IMR-90 (cell line): Measurements from ENCODE around the gene GRIK5. TPM values are rescaled to one million over a fixed set of nuclear protein-coding genes. Genes with fewer than 3 reads are reported as not detected.

Experiments used
- ATAC-seq: fragments of 200-7000 bp; cut with Tn5 transposase; 2 replicates; pipeline ENCODE4 v1.9.1; 2020; ENCODE audit warnings: low read depth, mild to moderate bottlenecking, moderate library complexity
- BruUV-seq: library from RNA; stranded (reverse); fragments of 400-500 nt; replicated peaks from 2 replicates; lab custom pipeline; 2021; lab: Mats Ljungman, UMichigan
- CTCF ChIA-PET: fragments of 300-600 bp; formaldehyde crosslinking; extraction: SDS; loops from one replicate; lab custom pipeline; 2021; ENCODE audit warnings: antibody characterized with exemption; lab: Yijun Ruan, JAX
- POLR2A ChIA-PET: fragments of 300-600 bp; sonication (Branson Sonifier 250); formaldehyde crosslinking; loops from one replicate; lab custom pipeline; 2022; ENCODE audit warnings: antibody characterized with exemption; ENCODE audit not compliant: unreplicated experiment; lab: Charles Lee
- DNase-seq: peaks from one replicate; pipeline ENCODE4 v3.0.0; 2013
- H2AFZ ChIP-seq: replicated peaks from 2 replicates; pipeline ENCODE3; 2013; ENCODE audit warnings: low read length, mild to moderate bottlenecking; ENCODE audit not compliant: poor library complexity
- H2AK5ac ChIP-seq: 2 replicates; pipeline ENCODE4 v1.6.1; 2013; ENCODE audit warnings: low read depth, low read length, inconsistent platforms
- H2AK9ac ChIP-seq: replicated peaks from 2 replicates; pipeline ENCODE3; 2013; ENCODE audit warnings: mild to moderate bottlenecking, low read depth, low read length, moderate library complexity; ENCODE audit not compliant: poor library complexity
- H2BK120ac ChIP-seq: 2 replicates; pipeline ENCODE4 v1.6.1; 2013; ENCODE audit warnings: low read depth, low read length, inconsistent platforms
- H2BK15ac ChIP-seq: 3 replicates; pipeline ENCODE4 v1.6.1; 2013; ENCODE audit warnings: low read depth, low read length, inconsistent platforms
- H2BK20ac ChIP-seq: 2 replicates; pipeline ENCODE4 v1.6.1; 2013; ENCODE audit warnings: low read depth, mild to moderate bottlenecking, inconsistent platforms, low read length, moderate library complexity
- H2BK5ac ChIP-seq: 2 replicates; pipeline ENCODE4 v1.6.1; 2013; ENCODE audit warnings: mild to moderate bottlenecking, low read depth, low read length, inconsistent platforms; ENCODE audit not compliant: poor library complexity, severe bottlenecking
- H3K14ac ChIP-seq: replicated peaks from 2 replicates; pipeline ENCODE4 v1.6.1; 2013; ENCODE audit warnings: low read depth, low read length, inconsistent platforms
- H3K18ac ChIP-seq: 2 replicates; pipeline ENCODE4 v1.6.1; 2013; ENCODE audit warnings: low read depth, low read length, control low read depth
- H3K23ac ChIP-seq: 2 replicates; pipeline ENCODE4 v1.6.1; 2013; ENCODE audit warnings: low read depth, low read length, inconsistent platforms
- H3K27ac ChIP-seq: 2 replicates; pipeline ENCODE4 v1.5.1; 2013; ENCODE audit warnings: mild to moderate bottlenecking, control low read depth, low read length; ENCODE audit not compliant: insufficient read depth
- H3K27me3 ChIP-seq: 2 replicates; pipeline ENCODE4 v1.6.1; 2013; ENCODE audit warnings: low read length; ENCODE audit not compliant: control insufficient read depth, insufficient read depth
- H3K36me3 ChIP-seq: 2 replicates; pipeline ENCODE4 v1.6.1; 2013; ENCODE audit warnings: low read length, mixed read lengths; ENCODE audit not compliant: control insufficient read depth, insufficient read depth
- H3K4ac ChIP-seq: 2 replicates; pipeline ENCODE4 v1.6.1; 2013; ENCODE audit warnings: low read depth, low read length, inconsistent platforms
- H3K4me1 ChIP-seq: 2 replicates; pipeline ENCODE4 v1.6.1; 2013; ENCODE audit warnings: low read length, mixed read lengths; ENCODE audit not compliant: control insufficient read depth, insufficient read depth
- H3K4me2 ChIP-seq: 2 replicates; pipeline ENCODE4 v1.6.1; 2013; ENCODE audit warnings: low read depth, mild to moderate bottlenecking, control low read depth, low read length, moderate library complexity
- H3K4me3 ChIP-seq: 2 replicates; pipeline ENCODE4 v1.5.1; 2013; ENCODE audit warnings: low read depth, mild to moderate bottlenecking, control low read depth, low read length, moderate library complexity; ENCODE audit not compliant: insufficient read depth
- H3K56ac ChIP-seq: 2 replicates; pipeline ENCODE4 v1.6.1; 2013; ENCODE audit warnings: low read length, inconsistent platforms; ENCODE audit not compliant: insufficient read depth; ENCODE audit errors: extremely low read depth
- H3K79me1 ChIP-seq, 2 experiments: 2 replicates each; pipeline ENCODE4 v1.6.1; 2013; ENCODE audit warnings: low read length in 2 of 2, inconsistent platforms in 1 of 2, low read depth in 1 of 2
- H3K9ac ChIP-seq: 2 replicates; pipeline ENCODE4 v1.6.1; 2013; ENCODE audit warnings: low read depth, low read length, control low read depth
- H3K9me1 ChIP-seq: 2 replicates; pipeline ENCODE4 v1.6.1; 2013; ENCODE audit warnings: low read length, inconsistent platforms; ENCODE audit not compliant: insufficient read depth
- H3K9me3 ChIP-seq: 2 replicates; pipeline ENCODE4 v1.6.1; 2013; ENCODE audit warnings: low read length; ENCODE audit not compliant: control insufficient read depth, insufficient read depth
- H4K20me1 ChIP-seq: 2 replicates; pipeline ENCODE4 v1.6.1; 2013; ENCODE audit warnings: low read length, inconsistent platforms; ENCODE audit not compliant: insufficient read depth
- H4K5ac ChIP-seq: 2 replicates; pipeline ENCODE4 v1.6.1; 2013; ENCODE audit warnings: mild to moderate bottlenecking, low read depth, low read length, control low read depth
- H4K8ac ChIP-seq, 2 experiments: 2 replicates each; pipeline ENCODE4 v1.6.1; 2013; ENCODE audit warnings: low read depth in 2 of 2, low read length in 2 of 2, control low read depth in 1 of 2, inconsistent platforms in 1 of 2
- H4K91ac ChIP-seq: 2 replicates; pipeline ENCODE4 v1.6.1; 2013; ENCODE audit warnings: low read depth, low read length, inconsistent platforms; ENCODE audit not compliant: insufficient read depth
- CHD1 ChIP-seq: IDR thresholded peaks from 2 replicates; pipeline ENCODE4 v1.6.1; 2012; ENCODE audit warnings: low read depth, low read length, improper control_type of control experiment
- FOS ChIP-seq: fragments of 150-350 bp; IDR thresholded peaks from 2 replicates; pipeline ENCODE4 v1.6.1; 2016; ENCODE audit warnings: low read depth, low read length
- MAZ ChIP-seq: IDR thresholded peaks from 2 replicates; pipeline ENCODE4 v1.6.1; 2012; ENCODE audit warnings: low read depth, mild to moderate bottlenecking, low read length, improper control_type of control experiment, moderate library complexity, borderline replicate concordance
- MXI1 ChIP-seq: IDR thresholded peaks from 2 replicates; pipeline ENCODE4 v1.6.1; 2012; ENCODE audit warnings: low read depth, mild to moderate bottlenecking, low read length, moderate library complexity, borderline replicate concordance
- POLR2A ChIP-seq: IDR thresholded peaks from 2 replicates; pipeline ENCODE4 v1.6.1; 2012; ENCODE audit warnings: mild to moderate bottlenecking, low read depth, low read length
- RFX5 ChIP-seq: IDR thresholded peaks from 2 replicates; pipeline ENCODE4 v1.8.0; 2012; ENCODE audit warnings: low read depth, mild to moderate bottlenecking, low read length, moderate library complexity
- WGBS, 2 experiments: methylation state at CpG; one replicate each; pipeline versions ENCODE4 v1.1.5 to v1.1.7; 2013; ENCODE audit warnings: missing lambda C conversion rate in 2 of 2; ENCODE audit not compliant: insufficient read length in 1 of 2; ENCODE audit errors: extremely low coverage in 2 of 2; 5-methylcytosine and 5-hydroxymethylcytosine counted together
- dilution Hi-C: fragments of 300-500 bp; cut with HindIII; formaldehyde crosslinking; loops from one replicate; pipeline ENCODE4 v1.14.3; 2018; ENCODE audit warnings: low sequenced_read_pairs; ENCODE audit not compliant: unreplicated experiment
- in situ Hi-C: fragments of 300-500 bp; cut with MboI; formaldehyde crosslinking; loops from 3 replicates; pipeline ENCODE4 v1.14.3; 2019; ENCODE audit warnings: low sequenced_read_pairs, inconsistent platforms, mixed read lengths
- intact Hi-C: fragments of 100-400 bp; cut with micrococcal nuclease; formaldehyde crosslinking; loops from 2 replicates; pipeline ENCODE4 v1.10.0; 2022
- polyA plus RNA-seq, 3 experiments: library from polyadenylated mRNA; depleted of rRNA; stranded (reverse); fragments of >200 nt; gene quantifications; 2 replicates each; pipeline ENCODE4 v1.2.3, GENCODE V29; 2012; ENCODE audit warnings: low replicate concordance in 1 of 3
- total RNA-seq: library from RNA; depleted of rRNA; stranded (reverse); fragments of >200 nt; gene quantifications from 2 replicates; pipeline ENCODE4 v1.2.3, GENCODE V29; 2012
- TF ChIP-seq, protein P1 (sequence below): conservative IDR thresholded peaks from 2 replicates; pipeline ENCODE4 v1.5.1; 2012; ENCODE audit warnings: mild to moderate bottlenecking, low read depth, low read length, improper control_type of control experiment

GRIK5 gene
- total and polyA plus RNA-seq, 2 of the 4 experiments (the other 2 are of a cell fraction) = 0.10 TPM; not detected in 1

DNA sequence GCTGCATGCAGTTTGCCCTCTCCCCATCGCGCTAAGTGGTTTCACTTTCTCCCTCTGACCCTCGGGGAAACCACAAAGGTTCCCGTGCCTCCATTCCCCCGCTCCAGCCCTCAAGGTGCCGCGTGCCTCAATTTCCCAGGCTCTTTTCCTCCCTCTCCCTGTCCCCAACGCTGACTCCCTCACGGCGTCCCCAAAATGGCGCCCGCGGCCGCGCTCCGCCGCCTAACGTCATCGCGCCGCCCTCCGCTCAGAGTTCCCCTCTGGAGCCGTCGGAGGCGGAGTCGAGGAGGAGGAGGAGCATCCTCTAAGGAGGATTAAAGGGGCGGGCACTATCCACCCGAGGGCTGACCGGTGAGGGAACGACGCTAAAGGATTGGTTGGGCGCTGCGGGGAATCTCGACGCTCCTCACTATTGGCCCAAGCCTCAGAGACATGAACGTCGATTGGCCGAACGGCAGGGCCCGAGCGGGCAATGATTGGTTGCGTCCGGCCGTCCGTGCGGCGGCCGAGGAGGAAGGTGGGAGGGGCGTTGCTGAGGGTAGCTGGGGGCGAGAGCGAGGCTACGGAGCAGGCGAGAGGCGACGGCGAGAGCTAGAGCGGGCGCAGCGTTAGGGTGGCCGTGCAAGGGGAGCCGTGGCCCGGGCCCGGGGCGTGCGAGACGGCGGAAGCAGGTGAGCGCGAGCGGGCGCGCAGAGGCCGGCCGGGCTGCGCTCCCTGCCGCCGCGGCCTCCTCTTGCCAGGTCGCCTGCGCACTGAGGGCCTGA, 5.8 kb upstream of the GRIK5 start, which contains the start of gene ZNF574:
ZNF574 (plus strand) TSS at position 551 of the 764 bp plus-strand sequence. CDS start 2,441 bp downstream, outside the sequence.
- POLR2A ChIA-PET = no interaction called here
- Histone ChIP-seq H3K23ac (peak within 1 kb of the TSS; percentile 99), H2BK15ac (no peak within 1 kb of the TSS), H3K4me3 (peak within 1 kb of the TSS; percentile 75), H2BK120ac (peak within 1 kb of the TSS; percentile 66), H2BK20ac (no peak within 1 kb of the TSS), H3K36me3 (peaks cover 23% of the 10 kb centered on the region), H4K20me1 (peaks cover 41% of the 10 kb centered on the region), H3K9me1 (peaks cover 25% of the 10 kb centered on the region), H3K4ac (peak within 1 kb of the TSS; percentile 99), H4K5ac (peak within 1 kb of the TSS; percentile 98), H3K4me2 (peak within 1 kb of the TSS; percentile 86), H2AFZ (peak within 1 kb of the TSS; percentile 94), H3K27me3 (peaks cover 4% of the 10 kb centered on the region), H3K27ac (peak within 1 kb of the TSS; percentile 92), H2AK9ac (peak within 1 kb of the TSS; percentile 98), H4K8ac (peak within 1 kb of the TSS; percentile 99 to 100), H3K4me1 (peaks cover 9% of the 10 kb centered on the region), H3K14ac (peak within 1 kb of the TSS; percentile 100), H3K18ac (peak within 1 kb of the TSS; percentile 90), H3K79me1 (peaks cover 12 to 56% of the 10 kb centered on the region in 2 experiments), H3K9ac (peak within 1 kb of the TSS; percentile 95), H3K56ac (peak within 1 kb of the TSS; percentile 90), H3K9me3 (no peaks in the 10 kb centered on the region), H2AK5ac (peak within 1 kb of the TSS; percentile 95), H2BK5ac (peak within 1 kb of the TSS; percentile 86), H4K91ac (peak within 1 kb of the TSS; percentile 98)
- intact Hi-C loops (no loop called here), in situ Hi-C loops (no loop called here), dilution Hi-C loops (no loop called here)
- peak; percentile 99 for DNase-seq
- CTCF ChIA-PET = no interaction called here
- 0% methylated on average over 19 of the region's 80 CpGs; no CpG with 5 or more reads in 1 of the 2 experiments for WGBS, 2 experiments
- peak; percentile 97 for TF ChIP-seq POLR2A
- TF ChIP-seq MAZ = peak; percentile 90
- TF ChIP-seq FOS = peak; percentile 46; the same call in 1 of the 2 replicates
- TF ChIP-seq RFX5 = peak; percentile 82
- TF ChIP-seq, protein P1, sequence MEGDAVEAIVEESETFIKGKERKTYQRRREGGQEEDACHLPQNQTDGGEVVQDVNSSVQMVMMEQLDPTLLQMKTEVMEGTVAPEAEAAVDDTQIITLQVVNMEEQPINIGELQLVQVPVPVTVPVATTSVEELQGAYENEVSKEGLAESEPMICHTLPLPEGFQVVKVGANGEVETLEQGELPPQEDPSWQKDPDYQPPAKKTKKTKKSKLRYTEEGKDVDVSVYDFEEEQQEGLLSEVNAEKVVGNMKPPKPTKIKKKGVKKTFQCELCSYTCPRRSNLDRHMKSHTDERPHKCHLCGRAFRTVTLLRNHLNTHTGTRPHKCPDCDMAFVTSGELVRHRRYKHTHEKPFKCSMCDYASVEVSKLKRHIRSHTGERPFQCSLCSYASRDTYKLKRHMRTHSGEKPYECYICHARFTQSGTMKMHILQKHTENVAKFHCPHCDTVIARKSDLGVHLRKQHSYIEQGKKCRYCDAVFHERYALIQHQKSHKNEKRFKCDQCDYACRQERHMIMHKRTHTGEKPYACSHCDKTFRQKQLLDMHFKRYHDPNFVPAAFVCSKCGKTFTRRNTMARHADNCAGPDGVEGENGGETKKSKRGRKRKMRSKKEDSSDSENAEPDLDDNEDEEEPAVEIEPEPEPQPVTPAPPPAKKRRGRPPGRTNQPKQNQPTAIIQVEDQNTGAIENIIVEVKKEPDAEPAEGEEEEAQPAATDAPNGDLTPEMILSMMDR = no peak
- peak; percentile 69 for TF ChIP-seq MXI1
- no peak for TF ChIP-seq CHD1
- no TSS peak for BruUV-seq
- ATAC-seq = peak; percentile 98
